ENCODE measurements around the gene HRH1.
"Not testable (repeated sequence)": the region's sequence is repeated elsewhere in the genome, so short reads cannot be mapped to it uniquely, and the experiment has no call there.

Gene HRH1

DNA sequence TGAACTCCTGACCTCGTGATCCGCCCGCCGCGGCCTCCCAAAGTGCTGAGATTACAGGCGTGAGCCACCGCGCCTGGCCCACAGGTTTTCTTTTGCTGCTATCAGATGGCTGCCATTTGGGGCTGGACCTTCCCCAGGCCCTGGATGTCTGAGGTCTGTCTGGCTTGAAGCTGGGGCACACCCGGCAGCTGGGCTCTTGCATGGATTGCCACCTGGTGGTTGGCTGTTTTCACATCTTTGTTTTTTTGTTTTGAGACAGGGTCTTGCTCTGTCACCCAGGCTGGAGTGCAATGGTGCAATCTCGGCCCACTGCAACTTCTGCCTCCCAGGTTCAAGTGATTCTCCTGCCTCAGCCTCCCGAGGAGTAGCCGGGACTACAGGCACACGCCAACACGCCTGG, 51.6 kb downstream of the HRH1 start:
- H3K9me3 ChIP-seq (ENCODE audit: severe bottlenecking); H3K36me3 ChIP-seq; H3K27me3 ChIP-seq (ENCODE audit: insufficient read depth, low read depth, severe bottlenecking); H3K4me3 ChIP-seq (ENCODE audit: low read depth, low read length); H3K27ac ChIP-seq: not testable (repeated sequence)
- TF ChIP-seq, protein P1, sequence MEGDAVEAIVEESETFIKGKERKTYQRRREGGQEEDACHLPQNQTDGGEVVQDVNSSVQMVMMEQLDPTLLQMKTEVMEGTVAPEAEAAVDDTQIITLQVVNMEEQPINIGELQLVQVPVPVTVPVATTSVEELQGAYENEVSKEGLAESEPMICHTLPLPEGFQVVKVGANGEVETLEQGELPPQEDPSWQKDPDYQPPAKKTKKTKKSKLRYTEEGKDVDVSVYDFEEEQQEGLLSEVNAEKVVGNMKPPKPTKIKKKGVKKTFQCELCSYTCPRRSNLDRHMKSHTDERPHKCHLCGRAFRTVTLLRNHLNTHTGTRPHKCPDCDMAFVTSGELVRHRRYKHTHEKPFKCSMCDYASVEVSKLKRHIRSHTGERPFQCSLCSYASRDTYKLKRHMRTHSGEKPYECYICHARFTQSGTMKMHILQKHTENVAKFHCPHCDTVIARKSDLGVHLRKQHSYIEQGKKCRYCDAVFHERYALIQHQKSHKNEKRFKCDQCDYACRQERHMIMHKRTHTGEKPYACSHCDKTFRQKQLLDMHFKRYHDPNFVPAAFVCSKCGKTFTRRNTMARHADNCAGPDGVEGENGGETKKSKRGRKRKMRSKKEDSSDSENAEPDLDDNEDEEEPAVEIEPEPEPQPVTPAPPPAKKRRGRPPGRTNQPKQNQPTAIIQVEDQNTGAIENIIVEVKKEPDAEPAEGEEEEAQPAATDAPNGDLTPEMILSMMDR (IDR thresholded peaks at IDR 0.05; ENCODE audit: low read depth, low read length): peak; percentile 59
- DNase-seq: peak; percentile 35

DNA sequence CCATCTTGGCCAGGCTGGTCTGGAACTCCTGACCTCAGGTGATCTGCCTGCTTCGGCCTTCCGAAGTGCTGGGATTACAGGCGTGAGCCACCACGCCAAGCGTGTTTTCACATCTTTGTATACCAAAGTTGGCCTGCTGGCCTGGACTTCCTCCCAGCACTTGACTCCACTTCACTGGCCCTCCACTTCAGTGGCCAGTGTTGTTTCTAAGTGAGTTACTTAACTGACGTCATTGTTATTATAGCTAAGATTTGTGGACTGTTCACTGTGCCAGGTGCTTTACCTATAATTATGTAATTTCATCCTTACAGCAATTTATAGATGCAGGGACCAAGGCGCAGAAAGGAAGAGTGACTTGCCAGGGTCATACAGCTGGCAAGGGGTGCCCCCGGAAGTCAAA, 52.0 kb downstream of the HRH1 start:
- H3K4me3 ChIP-seq (ENCODE audit: low read depth, low read length): no peak overlapping the region
- DNase-seq: no peak
- TF ChIP-seq, protein P1 (IDR thresholded peaks at IDR 0.05; ENCODE audit: low read depth, low read length): no peak
- no peaks in the 10 kb centered on the region for H3K36me3 ChIP-seq
- no peaks in the 10 kb centered on the region for H3K9me3 ChIP-seq (ENCODE audit: severe bottlenecking)
- no peak overlapping the region for H3K27ac ChIP-seq
- H3K27me3 ChIP-seq (ENCODE audit: insufficient read depth, low read depth, severe bottlenecking): no peaks in the 10 kb centered on the region

DNA sequence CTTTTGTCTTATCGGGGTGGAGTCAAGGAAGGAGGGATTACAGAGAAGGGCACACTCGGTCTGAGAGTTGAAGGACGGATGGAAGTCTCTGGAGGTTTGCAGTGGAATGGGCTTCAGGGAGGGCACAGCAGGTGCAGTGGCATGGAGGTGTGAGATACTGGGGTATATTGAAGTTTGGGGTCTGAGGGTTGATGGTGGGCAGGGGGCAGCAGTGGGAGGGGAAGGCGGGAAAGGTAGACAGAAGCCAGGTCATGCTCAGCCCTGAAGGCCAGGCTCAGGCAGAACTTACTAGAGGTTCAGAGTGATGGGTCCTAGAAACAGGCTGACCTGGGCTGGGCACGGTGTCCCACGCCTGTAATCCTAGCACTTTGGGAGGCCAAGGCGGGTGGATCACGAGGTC, 52.7 kb downstream of the HRH1 start:
- no peak overlapping the region for H3K27ac ChIP-seq
- no peak for DNase-seq
- H3K36me3 ChIP-seq: no peaks in the 10 kb centered on the region

DNA sequence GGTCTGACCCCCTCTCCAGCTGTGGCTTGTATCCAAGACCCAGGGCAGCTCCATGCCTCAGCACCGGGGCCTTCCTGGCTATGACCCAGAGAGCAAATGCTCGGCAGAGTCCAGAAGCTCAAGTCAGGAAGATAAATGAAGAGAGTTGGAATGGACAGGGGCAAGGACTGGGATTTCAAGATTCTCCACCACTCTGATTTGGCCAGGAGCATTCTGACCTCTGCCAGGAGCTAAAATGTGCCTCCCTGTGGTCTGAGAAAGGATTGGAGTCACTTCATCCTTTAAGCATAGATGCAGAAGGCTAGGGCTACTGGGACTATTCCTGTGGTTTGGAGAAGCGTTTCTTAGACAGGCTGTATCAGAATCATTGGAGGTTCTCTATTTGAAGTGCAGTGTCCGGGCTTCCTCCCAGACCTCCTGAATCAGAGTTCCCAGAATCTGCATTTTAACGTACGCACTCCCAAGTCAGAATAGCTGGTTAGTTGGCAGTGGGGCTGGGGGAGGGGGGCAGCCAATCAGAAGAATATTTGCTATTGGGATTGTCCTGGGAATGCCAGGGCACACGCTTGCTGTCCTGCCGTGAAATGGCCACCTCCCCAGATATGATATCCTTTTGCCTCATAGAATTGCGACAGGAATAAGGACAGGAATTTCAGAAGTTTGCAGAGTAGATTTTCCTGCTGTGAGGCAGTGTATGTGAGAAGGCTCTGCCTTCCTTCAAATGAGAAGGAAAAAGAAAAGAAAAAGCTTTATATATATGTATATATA, 57.4 kb downstream of the HRH1 start:
- TF ChIP-seq, protein P1 (IDR thresholded peaks at IDR 0.05; ENCODE audit: low read depth, low read length): no peak
- H3K36me3 ChIP-seq: no peaks in the 10 kb centered on the region
- H3K27ac ChIP-seq: no peak overlapping the region
- H3K4me3 ChIP-seq (ENCODE audit: low read depth, low read length): no peak overlapping the region
- no peak for DNase-seq
- H3K27me3 ChIP-seq (ENCODE audit: insufficient read depth, low read depth, severe bottlenecking): no peaks in the 10 kb centered on the region
- no peaks in the 10 kb centered on the region for H3K9me3 ChIP-seq (ENCODE audit: severe bottlenecking)

More for the DNA sequence above, 52.7 kb downstream of the HRH1 start:
- no peaks in the 10 kb centered on the region for H3K9me3 ChIP-seq (ENCODE audit: severe bottlenecking)
- H3K27me3 ChIP-seq (ENCODE audit: insufficient read depth, low read depth, severe bottlenecking): no peaks in the 10 kb centered on the region
- TF ChIP-seq, protein P1 (IDR thresholded peaks at IDR 0.05; ENCODE audit: low read depth, low read length): no peak
- H3K4me3 ChIP-seq (ENCODE audit: low read depth, low read length): no peak overlapping the region

DNA sequence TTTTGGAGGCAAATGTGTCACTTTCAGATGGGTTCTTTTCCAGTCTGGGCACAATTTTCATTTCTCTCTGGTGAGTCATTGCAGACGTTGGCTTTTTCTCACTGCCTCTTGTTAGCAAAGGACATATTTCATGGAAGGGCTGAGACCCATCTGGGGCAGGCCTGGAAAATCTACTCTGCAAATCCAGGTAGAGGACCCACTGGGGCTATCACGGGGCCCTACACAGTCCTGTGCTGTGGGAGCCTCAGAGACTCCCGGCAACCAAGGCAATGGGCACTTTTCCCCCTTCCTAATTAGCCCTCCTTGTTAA, 58.0 kb downstream of the HRH1 start:
- no peak for DNase-seq
- H3K4me3 ChIP-seq (ENCODE audit: low read depth, low read length): no peak overlapping the region
- no peak overlapping the region for H3K27ac ChIP-seq

More for the DNA sequence above, 58.0 kb downstream of the HRH1 start:
- H3K36me3 ChIP-seq: no peaks in the 10 kb centered on the region
- no peaks in the 10 kb centered on the region for H3K9me3 ChIP-seq (ENCODE audit: severe bottlenecking)
- TF ChIP-seq, protein P1 (IDR thresholded peaks at IDR 0.05; ENCODE audit: low read depth, low read length): no peak
- H3K27me3 ChIP-seq (ENCODE audit: insufficient read depth, low read depth, severe bottlenecking): no peaks in the 10 kb centered on the region
